ENCODE measurements around the gene GRIK2.

GRIK2 gene

DNA sequence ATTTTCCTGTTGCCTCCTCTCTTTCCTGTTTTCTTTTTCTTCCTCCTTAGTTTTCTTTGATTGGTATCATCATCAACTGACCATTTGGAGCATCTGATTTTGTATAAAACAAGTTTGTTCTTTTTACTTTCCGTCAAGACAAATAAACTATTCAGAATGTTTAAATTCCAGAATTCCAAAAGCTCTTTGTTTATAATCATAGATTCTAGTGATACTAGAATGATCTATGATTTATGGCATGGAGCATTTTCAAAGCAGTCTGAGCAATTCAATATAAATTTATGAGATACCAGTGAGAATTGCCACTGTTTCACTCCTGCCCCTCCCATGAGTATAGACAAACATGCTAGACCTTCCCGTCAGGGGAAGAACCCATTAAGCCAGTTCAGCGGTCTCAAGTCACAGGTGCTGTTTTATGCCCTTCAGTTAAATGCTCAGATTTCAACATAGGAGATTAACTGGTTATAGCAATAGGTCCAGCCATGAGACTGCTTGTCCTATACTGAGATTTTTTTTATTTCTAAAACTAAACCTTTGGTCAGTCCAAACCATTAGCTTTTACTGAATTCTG, 60.7 kb downstream of the GRIK2 start:
- no peak for DNase-seq (ENCODE audit: low spot score)

DNA sequence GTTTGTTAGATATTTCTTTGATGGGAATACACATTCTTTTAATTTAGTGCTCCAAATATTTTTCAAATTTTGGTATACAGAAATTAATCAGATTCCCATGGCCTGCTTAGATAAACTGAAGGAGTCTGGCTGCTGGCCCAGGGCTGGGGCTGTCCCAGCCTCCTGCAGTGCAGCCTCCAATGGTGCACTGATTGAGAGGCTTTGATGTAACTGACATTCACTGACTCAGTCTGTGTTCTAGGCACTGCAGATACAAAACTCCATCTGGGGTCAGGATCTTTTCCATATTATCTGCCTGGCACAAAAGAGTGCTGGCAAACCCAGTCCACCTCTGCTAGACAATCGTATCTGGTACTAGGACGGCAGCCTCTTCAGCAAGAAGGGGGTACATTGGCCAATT, 64.8 kb downstream of the GRIK2 start:
- DNase-seq (ENCODE audit: low spot score), result no peak

DNA sequence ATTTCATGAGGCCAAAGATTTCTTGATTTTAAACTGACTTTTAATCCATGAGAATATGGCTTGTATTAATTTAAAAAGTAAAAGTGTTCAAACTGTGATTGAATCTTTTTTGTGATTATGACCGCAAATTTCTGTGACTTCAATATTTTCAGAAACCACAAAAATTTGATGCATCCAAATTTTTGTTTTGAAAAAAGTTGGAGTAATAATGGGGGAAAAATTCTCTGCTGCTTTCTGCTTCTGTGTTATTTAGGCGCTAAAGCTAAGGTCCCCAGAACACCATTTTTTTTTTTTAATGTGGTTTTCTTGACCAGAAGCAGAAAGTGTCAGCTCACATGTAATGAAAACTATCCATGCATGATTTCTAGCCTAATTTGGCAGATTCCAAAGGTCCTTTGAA, 65.3 kb downstream of the GRIK2 start:
- DNase-seq (ENCODE audit: low spot score), result no peak

DNA sequence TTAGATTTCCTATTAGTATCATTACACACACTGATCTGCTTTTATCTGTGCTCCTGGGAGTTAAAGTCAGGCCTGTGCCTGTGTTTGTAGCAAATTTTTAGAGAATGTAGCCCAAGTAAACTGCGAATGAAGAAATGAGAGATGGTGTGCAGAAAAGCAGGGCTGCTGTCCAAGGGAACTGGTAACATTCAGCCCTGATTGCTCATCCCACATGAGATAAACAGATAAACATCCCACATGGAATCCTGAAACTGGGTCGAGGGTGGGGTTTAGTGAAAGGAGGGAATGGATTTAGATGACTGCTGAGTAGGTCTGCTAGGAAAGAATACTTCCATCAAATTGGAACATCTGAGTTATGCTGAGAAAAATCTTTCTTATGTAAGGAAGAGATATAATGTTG, 69.1 kb downstream of the GRIK2 start:
- DNase-seq (ENCODE audit: low spot score), result no peak

DNA sequence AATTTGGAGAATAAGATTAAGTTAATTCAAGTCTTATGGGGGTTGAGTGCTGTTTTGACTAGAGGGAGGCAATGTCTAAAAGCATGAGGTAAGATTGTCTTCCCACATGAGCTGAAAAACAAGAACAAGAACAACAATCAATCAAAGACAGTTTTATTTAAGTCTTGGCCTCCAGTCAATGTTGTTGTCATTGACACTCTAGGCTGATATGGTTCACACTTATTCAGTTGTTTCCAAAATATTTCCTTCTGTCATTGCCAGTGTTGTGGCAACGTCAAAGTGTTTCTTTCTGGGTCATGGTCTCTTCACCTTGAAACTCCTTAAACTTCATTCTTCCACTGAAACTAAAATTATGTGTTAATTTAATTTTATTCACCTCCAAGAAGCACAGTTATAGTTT, 72.4 kb downstream of the GRIK2 start:
- DNase-seq (ENCODE audit: low spot score), result no peak

DNA sequence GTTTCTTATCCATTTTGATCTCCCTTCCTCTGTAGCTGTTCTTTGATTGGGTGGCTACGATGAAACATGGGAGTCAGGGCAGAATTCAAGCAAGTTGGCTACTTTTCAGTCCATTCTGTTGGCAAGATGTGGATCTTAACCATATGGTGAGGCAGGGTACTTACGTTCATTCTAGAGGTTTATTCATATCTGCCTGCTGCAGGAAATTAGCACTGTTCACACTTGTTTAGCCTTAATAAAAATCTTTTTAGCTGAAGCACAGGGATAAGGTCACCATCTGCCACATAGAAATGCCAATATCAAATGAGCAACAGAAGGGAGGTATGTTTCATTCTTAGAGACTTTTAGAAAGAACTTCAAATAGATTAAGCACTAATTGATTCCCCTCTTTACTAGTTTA, 83.9 kb downstream of the GRIK2 start:
- DNase-seq (ENCODE audit: low spot score), result no peak

DNA sequence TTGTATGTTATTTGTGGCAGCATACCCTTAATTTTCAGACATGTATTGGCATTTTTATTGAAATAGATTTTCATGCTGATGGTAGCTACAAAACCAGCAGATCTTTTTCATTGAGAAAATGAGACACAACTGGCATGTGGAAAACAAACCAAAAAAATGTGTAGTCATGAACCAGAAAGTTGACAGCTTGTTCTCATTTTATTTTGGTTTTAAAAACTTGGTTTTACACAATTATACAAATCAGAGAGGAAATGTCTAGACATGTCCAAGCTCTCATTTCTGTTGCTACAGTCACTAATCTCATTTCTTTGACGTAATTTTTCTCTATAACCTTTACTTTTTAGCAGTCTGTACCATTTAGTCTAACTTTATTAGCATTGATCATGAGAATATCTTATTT, 85.4 kb downstream of the GRIK2 start:
- no peak for DNase-seq (ENCODE audit: low spot score)

DNA sequence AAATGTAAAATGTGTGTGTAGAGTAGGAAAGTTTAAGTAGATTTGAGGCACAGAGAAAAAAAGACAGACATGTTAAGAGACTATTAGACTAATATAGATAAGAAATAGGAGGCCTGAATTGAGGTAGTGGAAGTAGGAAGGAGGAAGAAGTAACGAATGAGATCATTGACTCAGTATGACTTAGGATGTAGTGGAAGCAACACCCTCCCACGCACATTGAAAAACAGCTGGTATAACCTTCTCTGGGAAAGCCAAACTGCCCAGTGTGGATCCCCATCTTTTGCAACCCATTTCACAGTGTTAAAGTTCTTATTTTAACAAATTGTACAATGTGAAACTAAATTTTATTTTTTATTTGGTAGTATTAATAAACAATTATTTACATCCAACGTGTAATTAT, 89.1 kb downstream of the GRIK2 start:
- DNase-seq (ENCODE audit: low spot score), result no peak

DNA sequence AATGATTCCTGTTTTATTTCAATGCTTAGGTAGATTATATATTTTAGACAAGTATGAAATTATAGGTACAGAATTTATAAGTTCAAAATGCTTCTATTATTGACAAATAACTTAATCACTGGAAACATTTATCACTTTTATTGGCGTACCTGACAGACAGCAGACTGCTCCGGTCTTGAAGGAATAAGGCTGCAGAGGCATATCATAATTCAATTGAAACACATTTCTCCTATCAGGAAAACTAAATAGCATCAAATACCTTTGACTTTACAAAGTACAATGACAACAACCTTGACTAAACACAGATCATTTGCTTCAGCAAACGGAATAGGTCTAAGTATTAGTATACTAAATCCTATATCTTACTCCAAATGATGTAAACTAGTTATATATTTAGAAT, 91.3 kb downstream of the GRIK2 start:
- no peak for DNase-seq (ENCODE audit: low spot score)

DNA sequence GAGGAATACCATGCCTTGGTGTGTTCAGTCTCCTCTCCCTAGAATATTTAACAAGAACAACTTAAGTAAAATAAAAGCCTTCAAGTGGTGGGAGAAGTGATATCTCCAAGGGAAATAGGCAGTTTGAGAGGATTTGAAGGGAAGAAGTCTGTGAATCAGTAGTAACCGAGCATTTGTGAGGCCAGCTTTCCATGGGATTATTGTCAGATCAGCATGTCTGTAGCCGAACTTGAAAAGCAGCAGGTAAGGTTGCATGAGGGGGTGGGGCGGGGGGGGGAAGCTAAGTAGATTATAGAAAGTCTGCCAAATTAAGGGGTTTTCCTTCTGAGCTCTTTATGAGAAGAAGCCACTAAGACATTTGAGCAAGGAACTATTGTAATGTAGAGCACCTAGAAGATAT, 92.6 kb downstream of the GRIK2 start:
- no peak for DNase-seq (ENCODE audit: low spot score)

DNA sequence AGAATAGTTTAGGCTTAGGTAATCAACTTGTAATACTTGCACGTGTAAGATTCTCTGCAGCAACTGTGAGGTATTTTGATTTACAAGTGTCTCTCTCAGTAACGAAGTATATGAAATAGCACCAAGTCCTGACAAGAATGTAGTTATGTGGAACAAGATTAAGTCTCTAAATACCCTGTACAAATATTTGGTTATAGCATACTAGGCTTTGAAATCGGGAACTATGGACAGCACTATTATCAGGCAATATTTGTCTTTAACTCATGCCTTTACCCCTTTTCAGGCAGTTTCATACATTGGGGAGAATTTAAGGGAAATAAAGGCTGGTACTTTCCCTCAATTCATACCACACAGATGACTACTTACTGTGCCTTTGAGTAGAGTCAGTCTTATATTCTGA, 93.2 kb downstream of the GRIK2 start:
- no peak for DNase-seq (ENCODE audit: low spot score)

DNA sequence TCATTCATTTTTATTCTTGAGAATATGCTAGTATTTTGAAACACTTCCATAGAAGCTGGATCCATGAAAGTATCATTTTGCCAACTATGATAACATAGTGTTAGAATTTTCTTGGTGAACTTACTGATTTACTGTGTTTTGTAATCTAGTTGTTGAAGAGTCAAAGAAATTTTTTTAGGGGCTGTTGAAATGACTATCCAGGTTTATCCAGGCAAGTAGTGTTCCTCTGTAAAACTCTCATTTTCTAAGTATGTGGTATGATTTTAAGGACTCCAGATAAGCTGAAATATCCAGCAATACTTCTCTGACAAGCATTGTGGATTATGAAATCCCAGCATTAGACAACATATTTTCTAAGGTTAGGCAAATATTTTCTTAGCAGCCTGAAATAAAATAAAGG, 95.9 kb downstream of the GRIK2 start:
- no peak for DNase-seq (ENCODE audit: low spot score)

DNA sequence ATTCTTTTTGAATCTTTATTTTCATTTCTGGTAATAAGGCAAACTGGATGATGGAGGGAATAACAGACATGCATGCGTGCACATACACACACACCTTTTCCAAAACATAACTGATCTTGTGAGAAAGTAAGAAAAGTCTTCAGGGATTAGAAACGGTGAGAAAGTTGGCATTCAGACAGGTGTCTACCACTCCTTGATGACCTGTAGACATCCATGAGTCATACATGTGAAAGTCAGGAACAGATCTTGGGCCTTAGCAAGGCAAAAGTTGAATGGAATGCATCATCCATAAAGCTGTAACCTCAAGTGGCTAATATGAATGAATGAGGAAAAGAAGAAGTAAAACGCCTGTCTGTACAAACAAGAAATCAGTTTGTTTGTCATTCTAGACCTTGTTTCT, 97.3 kb downstream of the GRIK2 start:
- no peak for DNase-seq (ENCODE audit: low spot score)

DNA sequence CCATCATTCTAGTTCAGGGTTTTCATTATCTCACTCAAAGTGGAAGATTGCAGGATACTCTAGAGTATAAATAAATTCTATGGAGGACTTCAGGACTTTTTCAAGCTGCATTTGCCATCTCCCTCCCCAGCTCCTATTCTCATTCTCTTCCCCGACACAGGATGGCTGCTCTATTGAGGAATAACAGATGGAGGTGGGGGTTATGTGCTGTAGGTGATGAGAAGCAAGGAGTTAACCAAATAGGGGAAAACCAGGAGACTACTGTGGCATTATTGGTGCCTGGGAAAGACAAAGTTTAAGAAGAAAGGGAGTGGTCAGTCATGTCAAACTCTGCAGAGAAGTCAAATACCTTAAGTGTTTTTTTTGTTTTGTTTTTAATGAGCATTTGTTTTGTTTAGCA, 109.3 kb downstream of the GRIK2 start:
- no peak for DNase-seq (ENCODE audit: low spot score)

DNA sequence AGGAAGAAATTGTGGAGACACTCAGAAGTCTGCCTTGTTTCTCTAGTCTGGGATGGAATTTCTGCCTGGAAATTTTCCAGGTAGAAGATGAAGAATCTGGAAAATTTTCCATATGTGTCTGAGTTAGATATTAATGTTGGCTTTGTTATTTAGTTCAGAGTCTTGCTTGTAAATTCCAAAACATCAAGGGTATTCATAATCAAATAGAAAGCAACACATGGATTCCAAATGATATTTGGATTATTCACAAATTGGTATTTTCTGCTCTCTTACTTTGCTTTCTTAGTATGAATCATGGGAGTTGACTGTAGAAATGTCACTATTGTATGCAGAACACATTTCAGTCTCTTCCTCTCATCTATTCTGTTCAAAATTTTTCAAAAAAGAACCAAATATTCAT, 116.0 kb downstream of the GRIK2 start:
- DNase-seq (ENCODE audit: low spot score), result no peak

DNA sequence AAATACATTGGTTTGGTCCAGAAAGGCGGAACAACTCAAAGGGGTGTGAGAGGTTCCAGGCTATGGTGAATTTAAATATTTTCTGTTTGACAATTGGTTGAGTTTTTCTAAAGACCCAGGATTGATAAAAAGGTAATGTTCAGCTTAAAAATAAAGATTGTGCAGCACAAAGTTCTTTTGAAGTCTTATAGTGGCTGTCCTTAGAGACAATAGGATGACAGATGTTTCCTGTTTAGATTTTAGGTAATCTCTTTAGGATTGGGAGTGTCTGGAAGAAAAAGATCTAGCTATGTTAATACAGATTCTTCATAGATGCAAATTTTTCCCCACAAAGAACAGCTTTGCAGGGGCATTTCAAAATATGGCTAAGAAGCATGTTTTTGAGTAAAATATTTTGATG, 119.7 kb downstream of the GRIK2 start:
- no peak for DNase-seq (ENCODE audit: low spot score)

DNA sequence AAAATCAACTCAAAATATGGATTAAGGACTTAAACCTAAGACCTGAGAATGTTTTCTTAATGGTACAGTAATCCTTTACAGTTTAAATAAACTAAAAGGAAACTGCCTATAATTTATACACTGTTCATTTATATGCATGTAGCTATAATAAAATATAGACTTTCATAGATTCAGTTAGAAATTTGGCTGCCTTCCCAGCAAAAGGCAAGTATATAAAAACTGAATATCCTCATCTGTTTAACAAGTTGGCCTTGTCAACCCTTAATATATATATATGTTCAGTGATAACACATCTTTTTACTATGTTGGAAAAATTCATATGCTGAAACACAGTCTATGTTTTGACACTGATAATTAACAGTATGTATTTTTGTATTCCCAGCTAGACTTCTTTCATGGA, 123.1 kb downstream of the GRIK2 start:
- no peak for DNase-seq (ENCODE audit: low spot score)

DNA sequence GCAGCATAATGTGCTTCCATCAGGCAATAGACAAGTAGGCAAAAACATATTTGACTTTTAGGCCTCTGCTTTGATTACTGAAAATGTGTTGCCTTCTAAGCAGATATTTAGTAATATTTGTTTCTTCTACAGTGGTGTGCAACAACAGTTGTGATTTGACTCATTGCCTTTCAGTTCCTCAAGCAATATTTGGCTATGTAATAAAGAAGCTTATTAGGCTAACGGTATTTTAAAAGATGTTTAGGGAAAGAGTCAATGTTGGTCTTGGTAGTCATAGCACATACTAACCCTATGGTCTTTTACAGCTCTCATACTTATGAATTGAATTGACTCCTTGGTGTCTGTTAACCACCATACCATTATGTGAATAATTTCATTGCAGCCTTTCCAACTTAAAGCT, 124.1 kb downstream of the GRIK2 start:
- DNase-seq (ENCODE audit: low spot score), result no peak

DNA sequence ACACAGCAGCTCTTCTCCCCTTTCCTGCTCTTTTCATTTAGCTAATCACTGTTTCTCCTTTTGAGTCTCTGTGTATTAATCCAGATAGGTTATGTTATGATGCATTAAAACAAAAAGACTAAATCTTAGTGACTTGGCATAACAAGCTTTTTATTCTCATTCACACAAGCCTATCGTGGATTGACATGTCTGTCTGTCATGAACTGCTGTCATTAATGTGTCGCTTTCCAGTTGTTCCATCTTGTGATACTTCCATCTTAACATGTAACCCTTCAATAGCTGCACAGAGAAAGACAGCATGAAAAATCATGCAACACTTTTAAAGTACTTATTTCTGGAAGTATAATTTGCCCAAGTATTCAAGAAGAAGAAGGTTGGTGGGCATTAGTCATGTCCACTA, 128.7 kb downstream of the GRIK2 start:
- DNase-seq (ENCODE audit: low spot score), result no peak

DNA sequence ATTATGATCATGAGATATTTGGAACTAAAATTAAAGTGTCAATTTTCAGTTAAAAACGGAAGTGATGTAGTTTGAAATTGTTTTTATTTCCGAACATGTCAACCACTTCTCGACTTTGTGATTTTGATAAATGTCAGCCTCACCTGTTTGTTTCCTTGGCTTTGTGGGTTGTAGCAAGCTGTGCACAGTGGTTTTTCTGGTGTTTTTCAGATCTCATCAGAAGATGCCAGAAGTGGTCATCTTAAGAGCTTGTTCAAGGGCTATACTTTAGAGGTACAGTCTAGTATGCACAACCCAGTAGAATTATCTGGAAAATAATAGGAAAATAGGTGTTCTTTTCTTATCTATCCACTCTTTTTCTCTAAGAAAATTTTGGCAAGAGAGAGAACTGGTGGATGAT, 134.0 kb downstream of the GRIK2 start:
- no peak for DNase-seq (ENCODE audit: low spot score)

DNA sequence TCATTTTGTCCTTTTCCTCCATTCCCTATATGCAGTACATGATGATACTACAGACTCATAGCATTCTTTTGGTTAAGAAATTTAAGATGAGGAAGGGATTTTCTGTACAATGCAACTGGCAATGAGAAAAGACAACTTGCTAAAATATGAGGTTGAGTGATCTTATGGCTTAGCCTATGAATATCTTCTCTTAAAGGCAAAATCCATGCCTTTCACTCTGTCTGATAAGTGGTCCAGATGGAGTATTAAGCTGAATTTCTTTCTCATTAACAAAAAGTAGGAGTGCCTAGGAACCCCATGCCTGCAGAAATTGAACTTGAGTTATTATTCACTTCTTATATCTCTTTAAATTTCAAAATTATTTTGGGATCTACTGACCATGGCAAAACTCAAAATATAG, 135.3 kb downstream of the GRIK2 start:
- DNase-seq (ENCODE audit: low spot score), result no peak

DNA sequence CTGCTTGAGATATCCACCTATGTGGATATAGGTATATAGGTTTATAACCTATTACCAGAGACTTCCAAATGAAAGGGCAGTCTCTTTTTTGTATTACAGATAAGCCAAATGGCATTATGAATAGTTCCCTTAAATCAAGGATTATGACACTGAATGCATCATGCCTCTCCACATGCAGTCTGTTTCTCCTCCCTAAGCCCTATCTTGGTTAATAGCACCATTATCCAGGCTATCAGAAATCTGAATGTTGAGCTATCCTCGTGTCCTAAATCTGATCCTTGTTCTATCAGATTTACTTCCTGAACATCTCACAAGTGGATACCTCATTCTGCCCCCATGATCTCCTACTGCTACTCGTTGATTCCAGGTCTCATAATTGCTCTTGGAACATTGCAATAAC, 138.0 kb downstream of the GRIK2 start:
- DNase-seq (ENCODE audit: low spot score), result no peak

DNA sequence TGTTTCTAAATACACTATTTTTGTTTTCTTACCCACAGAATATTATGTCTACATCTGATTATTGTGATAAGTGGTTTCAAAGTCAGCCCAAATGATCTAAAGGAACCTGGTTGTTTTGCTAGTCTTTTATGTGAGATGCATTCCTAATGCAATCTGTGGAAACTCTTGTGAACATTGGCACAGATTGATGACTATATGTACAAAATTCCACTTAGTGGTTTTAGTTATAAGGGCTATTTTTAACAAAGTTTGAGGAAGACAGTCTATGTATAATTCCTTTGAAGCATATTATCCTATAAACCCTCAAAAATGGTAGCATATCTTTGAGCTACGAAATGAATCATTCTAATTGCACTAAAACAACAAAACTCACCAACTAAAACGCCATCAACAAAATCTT, 140.9 kb downstream of the GRIK2 start:
- no peak for DNase-seq (ENCODE audit: low spot score)

DNA sequence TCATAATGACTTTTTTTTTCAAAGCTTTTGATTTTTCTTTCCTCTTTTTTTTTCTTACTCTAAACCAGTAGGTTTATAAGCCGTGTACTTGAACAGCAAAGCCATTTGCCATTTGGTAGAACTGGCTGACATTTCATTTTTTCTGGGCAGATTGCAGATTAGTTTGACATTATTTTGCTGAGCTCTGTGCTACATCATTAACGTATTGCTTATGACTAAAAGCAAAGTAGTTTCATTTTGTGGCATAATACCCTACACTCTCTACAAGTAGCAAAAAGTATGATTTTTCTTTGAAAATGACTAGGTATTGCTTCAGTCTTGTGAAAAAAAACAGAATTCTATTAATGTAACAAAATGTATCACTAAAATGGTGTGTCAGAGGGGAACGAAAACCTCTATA, 141.3 kb downstream of the GRIK2 start:
- no peak for DNase-seq (ENCODE audit: low spot score)

DNA sequence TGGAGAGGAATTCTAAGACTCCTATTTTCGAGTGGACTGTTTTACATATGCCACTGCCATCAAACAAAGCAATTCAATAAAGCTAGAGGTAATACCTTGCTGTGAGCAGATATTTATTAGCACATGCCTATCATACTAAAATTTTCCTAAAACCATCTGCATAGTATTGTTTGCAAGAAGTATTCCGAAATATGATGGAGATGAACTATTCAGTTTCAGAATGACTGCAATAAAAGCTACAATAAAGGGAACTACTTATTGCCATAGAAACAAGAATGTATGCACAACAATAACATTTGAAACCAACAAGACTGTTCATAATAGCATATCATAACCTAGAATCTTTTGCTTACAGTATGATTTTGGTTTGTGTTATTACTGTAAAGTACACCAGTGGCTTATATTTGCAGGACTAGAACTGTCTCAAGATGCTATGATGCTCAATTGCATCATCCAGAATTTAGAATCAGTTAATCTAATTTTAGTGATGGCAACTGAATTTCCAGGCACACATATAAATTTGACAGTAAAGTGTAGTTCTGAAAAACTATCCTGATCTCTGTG, 144.3 kb downstream of the GRIK2 start:
- no peak for DNase-seq (ENCODE audit: low spot score)

Data from germinal center (tissue), 1 donor.